NCI-H2196 treated with DMSO at 0.1 percent for 48 hours (cell line): Measurements from ENCODE around the gene BFAR.
"Not testable (repeated sequence)": the region's sequence is repeated elsewhere in the genome, so short reads cannot be mapped to it uniquely, and the experiment has no call there.

ENCODE experiments used
- DNase-seq: peaks from one replicate; lab custom pipeline; 2025; ENCODE audit not compliant: unreplicated experiment; lab: John Stamatoyannopoulos, UW

BFAR gene

GRCh38 chr16:14685870-14686793 lies 53.4 kb downstream of the BFAR start:
- not testable (repeated sequence) for DNase-seq

GRCh38 chr16:14694129-14694528 lies 61.4 kb downstream of the BFAR start, which contains the start of gene PLA2G10:
Gene PLA2G10 (minus strand): TSS chr16:14694308. CDS start chr16:14694229, 79 bp downstream.
- not testable (repeated sequence) for DNase-seq

GRCh38 chr16:14701859-14702258 lies 69.1 kb downstream of the BFAR start:
- DNase-seq, result not testable (repeated sequence)

- DNase-seq, result not testable (repeated sequence)
These were observed 69.9 kb downstream of the BFAR start for GRCh38 chr16:14702672-14703071.

- DNase-seq, result not testable (repeated sequence)
These were observed 70.6 kb downstream of the BFAR start, which contains the start of gene NPIPA3 for GRCh38 chr16:14703156-14704011. Gene NPIPA3 (plus strand): TSS chr16:14703411. CDS start chr16:14708944, 5,533 bp downstream.
